ENCODE data around the gene NQO2.
"Not testable (repeated sequence)": the region's sequence is repeated elsewhere in the genome, so short reads cannot be mapped to it uniquely, and the experiment has no call there.

NQO2 gene

GRCh38 chr6:3001146-3001772 lies 1.6 kb downstream of the NQO2 start:
- FAIRE-seq = no peak
- no peak for DNase-seq (ENCODE audit: insufficient read length, low spot score)
- no peak for TF ChIP-seq CTCF (IDR thresholded peaks at IDR 0.05; ENCODE audit: insufficient read depth, missing control alignments)

GRCh38 chr6:3001773-3002293 lies 2.1 kb downstream of the NQO2 start:
- DNase-seq (ENCODE audit: insufficient read length, low spot score) (no peak), FAIRE-seq (no peak)
- peak; percentile 39 for TF ChIP-seq CTCF (IDR thresholded peaks at IDR 0.05; ENCODE audit: insufficient read depth, missing control alignments)

- not testable (repeated sequence) for FAIRE-seq; DNase-seq (ENCODE audit: insufficient read length, low spot score)
Observed at GRCh38 chr6:3003226-3003625, 3.5 kb downstream of the NQO2 start.

GRCh38 chr6:3005077-3005476 lies 5.4 kb downstream of the NQO2 start:
- DNase-seq (ENCODE audit: insufficient read length, low spot score) (no peak), FAIRE-seq (no peak)
- TF ChIP-seq CTCF (IDR thresholded peaks at IDR 0.05; ENCODE audit: insufficient read depth, missing control alignments) = no peak

- DNase-seq (ENCODE audit: insufficient read length, low spot score) (no peak), FAIRE-seq (no peak)
- no peak for TF ChIP-seq CTCF (IDR thresholded peaks at IDR 0.05; ENCODE audit: insufficient read depth, missing control alignments)
Observed at GRCh38 chr6:3005874-3006273, 6.2 kb downstream of the NQO2 start.

GRCh38 chr6:3006476-3006875 lies 6.8 kb downstream of the NQO2 start:
- FAIRE-seq (no peak), DNase-seq (ENCODE audit: insufficient read length, low spot score) (no peak)
- TF ChIP-seq CTCF (IDR thresholded peaks at IDR 0.05; ENCODE audit: insufficient read depth, missing control alignments) = no peak

- no peak for DNase-seq (ENCODE audit: insufficient read length, low spot score)
- no peak for FAIRE-seq
Observed at GRCh38 chr6:3007571-3007970, 7.9 kb downstream of the NQO2 start.

GRCh38 chr6:3008712-3009265 lies 9.1 kb downstream of the NQO2 start:
- FAIRE-seq = not testable (repeated sequence)

More at GRCh38 chr6:3007571-3007970, 7.9 kb downstream of the NQO2 start:
- TF ChIP-seq CTCF (IDR thresholded peaks at IDR 0.05; ENCODE audit: insufficient read depth, missing control alignments) = no peak

More at GRCh38 chr6:3008712-3009265, 9.1 kb downstream of the NQO2 start:
- not testable (repeated sequence) for DNase-seq (ENCODE audit: insufficient read length, low spot score)
